ENCODE results near the gene RRAS2.
"Not testable (repeated sequence)": the region's sequence is repeated elsewhere in the genome, so short reads cannot be mapped to it uniquely, and the experiment has no call there.

RRAS2 gene

DNA sequence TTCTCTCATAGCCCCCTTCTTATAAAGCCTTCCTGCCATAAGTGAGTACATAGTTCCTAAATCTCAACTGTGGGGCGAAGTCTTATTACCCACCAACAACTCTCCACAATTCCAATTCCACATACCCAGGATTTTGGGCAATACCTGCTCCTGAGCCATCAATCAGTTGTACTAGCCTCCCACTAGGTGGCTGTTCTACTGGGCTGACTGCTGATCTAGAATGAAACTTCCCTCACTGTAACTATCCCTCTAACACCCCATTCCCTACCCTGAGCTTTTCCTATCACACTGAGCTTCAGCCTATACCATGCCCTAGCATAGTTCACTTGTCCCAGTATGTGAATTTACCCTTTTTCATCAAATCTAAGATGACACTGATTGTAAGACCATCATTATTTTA lies 52.5 kb downstream of the RRAS2 start:
- no peak for DNase-seq (ENCODE audit: low spot score)

GRCh38 chr11:14305649-14306048 lies 53.3 kb downstream of the RRAS2 start:
- no peak for DNase-seq (ENCODE audit: low spot score)

GRCh38 chr11:14304601-14305000 lies 54.4 kb downstream of the RRAS2 start:
- DNase-seq (ENCODE audit: low spot score): no peak

DNA sequence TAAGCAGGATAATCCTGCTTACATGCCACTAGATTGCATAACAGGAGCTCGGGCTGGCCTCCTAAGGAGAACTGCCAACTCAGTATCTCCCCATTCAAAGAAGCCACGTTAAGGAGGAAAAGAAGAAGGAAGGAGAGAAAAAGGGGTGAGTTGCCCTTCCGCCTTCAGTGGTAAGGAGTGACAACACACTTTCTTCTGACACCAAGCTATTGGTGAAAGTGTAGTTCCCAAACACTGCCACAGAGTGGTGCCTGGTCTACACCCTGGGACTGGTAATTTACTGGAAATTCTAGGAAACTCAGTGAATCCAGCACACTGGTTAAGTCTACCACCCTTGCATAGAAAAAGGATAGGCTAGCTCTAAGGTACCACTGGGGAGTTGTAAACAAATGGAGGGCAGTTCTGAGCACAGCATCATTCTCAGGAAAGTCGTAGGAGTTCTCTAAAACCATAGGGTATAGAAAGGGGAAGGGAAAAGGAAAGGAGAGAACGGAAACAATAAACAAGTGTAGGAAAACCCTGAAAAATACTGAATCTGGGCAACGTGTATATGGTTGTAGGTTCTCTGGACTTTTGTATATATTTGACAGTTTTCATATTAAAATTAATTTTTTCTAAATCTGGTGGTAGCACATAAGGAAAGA lies 58.2 kb downstream of the RRAS2 start:
- peak; percentile 66 for DNase-seq (ENCODE audit: low spot score)

DNA sequence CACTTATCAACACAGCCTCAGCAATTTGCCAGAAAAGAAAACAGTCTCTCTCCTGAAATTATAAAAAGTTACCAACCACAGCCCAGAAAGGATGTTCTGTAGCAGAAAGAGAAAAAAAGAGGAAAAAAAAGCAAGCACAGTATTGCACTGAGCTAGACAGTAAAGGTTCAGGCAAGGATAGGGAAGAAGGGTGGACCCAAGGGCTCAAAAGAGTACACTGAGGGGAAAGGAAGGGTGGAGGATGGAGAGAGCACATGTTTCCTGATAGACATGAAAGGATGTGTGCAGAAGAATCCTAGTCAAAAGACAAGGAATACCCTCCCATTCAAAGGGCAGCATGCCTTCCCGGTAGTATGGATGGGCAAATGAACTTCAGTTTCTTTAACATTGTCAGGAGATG lies 59.1 kb downstream of the RRAS2 start:
- DNase-seq (ENCODE audit: low spot score): no peak

DNA sequence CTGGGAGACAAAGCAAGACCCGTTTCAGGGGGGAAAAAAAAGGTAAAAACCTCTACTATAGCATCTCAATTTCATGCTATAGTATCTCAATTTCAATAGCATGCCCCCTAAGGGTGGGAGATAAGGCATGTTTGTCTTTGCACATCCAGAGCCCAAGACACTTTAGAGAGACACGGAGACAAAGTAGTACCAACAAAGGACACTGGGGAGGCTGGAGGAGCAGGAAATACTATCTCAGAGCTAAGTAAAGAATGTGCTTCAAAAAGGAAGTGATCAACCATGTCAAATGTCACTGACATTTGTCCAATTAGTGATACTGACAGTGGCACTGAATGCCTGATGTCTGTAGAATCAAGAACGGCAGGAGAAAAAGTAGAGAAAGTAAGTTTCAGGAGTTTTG lies 68.6 kb downstream of the RRAS2 start:
- DNase-seq (ENCODE audit: low spot score): no peak

- DNase-seq (ENCODE audit: low spot score): peak; percentile 90
Measured at GRCh38 chr11:14288189-14288935, 70.6 kb downstream of the RRAS2 start.

DNA sequence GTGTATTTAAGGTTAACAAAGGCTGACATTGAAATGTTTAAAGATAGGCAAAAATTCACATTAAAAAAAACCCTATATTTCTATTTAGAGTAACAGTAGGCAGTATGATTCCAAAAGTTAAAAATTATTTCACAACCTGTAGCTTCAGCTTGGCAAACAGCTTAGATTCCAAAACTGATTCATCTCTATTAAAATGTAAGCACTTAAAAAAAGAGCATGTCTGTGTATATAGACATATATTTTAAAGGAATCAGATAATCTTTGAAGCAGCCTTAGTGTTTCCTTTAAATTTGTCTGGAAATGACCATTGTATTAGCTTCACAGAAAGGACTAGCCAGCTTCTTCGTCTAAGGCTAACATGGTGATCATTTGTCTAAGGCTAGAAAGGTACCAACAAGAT lies 80.1 kb downstream of the RRAS2 start:
- DNase-seq (ENCODE audit: low spot score): not testable (repeated sequence)

DNA sequence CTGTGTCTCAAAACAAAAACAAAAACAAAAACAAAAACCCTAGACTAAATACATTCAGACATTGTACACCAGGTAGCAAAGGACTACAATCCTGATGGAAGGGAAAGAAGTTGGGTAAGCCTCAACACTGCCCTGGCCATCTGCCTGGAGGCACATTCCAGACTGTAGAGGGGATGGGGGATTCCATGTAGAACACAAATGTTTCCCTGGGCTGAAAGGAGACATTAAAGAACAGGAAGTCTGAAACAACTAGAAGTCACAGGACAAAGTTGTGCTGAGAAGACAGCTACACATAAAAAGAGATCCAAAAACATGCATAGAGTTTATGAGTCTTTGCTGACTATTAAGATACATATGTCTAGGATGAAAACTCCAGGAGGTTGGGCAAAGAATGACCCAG lies 83.9 kb downstream of the RRAS2 start:
- no peak for DNase-seq (ENCODE audit: low spot score)

DNA sequence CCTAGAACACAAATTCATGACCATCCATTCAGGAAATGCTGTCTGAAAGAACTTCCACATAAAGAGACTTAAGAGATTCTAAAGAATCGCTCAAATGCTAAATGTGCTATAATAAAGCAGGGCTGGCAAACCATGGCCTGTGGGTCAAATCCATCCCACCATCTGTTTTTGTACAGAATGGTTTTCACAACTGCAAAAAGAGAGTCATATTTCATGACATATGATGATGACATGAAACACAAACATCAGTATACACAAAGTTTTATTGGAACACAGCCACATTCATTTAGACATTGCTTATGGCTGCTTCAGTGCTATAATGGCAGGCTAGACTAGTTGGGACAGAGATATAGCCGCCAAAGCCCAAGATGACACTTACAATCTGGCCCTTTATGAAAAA lies 85.1 kb downstream of the RRAS2 start:
- no peak for DNase-seq (ENCODE audit: low spot score)

- DNase-seq (ENCODE audit: low spot score): no peak
Measured at GRCh38 chr11:14270690-14271542, 88.1 kb downstream of the RRAS2 start.

DNA sequence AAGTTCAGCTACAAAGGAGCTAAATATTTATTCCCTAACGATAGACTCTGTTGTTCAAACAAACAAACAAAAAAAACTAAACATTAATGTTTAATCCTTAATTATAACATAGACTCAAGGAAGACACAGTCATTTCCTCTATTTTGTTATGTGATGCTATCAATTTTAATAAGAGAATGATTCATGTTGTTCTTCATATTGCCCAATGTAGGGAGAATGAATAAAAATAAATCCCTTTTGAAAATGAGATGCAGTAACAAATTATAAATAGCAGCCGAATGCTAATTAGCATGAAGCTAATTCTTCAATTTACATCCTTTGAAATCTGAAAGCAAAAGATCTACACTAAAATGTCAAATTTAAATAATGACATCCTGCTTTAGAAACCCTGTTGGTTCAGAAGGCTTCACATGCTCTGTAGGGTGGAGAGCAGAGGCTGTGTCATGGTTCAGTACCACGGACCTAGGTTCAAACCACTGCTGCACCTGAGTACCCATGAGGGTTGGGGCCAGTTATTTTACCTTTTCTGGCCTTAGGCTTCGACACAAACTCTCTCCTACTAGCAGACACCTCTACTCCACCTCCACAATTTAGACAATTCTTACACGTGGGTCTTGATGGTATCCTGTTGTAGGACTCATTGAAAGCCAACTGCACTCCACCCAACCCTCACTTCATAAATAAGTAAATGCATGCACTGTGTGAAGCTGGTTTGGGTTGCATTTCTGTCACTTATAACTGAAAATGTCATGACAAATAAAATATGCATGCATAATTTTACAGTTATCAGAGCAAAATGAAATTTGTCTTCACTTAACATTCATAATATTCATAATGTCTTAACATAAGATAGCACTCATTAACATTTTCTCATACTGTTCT lies 89.0 kb downstream of the RRAS2 start:
- no peak for DNase-seq (ENCODE audit: low spot score)

- no peak for DNase-seq (ENCODE audit: low spot score)
Measured at GRCh38 chr11:14267861-14268635, 90.9 kb downstream of the RRAS2 start.

DNA sequence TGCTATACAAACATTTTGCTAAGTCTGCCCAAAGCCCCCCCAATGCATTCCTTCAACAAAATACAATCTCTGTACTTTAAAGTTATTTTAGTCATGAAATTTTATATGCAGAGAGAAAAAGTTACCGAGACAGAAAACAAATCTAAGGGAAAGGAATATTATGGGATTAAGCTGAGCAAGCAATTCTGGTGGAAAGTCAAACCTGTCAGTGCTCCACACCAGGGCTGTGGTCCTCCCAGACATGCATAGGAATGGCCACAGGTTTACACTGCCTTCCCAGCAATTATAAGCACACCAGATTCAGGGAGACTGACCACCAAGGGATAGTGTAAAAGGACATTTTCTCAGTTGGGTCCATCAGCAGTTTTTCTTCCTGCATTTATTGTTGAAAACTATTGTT lies 92.4 kb downstream of the RRAS2 start:
- DNase-seq (ENCODE audit: low spot score): no peak

DNA sequence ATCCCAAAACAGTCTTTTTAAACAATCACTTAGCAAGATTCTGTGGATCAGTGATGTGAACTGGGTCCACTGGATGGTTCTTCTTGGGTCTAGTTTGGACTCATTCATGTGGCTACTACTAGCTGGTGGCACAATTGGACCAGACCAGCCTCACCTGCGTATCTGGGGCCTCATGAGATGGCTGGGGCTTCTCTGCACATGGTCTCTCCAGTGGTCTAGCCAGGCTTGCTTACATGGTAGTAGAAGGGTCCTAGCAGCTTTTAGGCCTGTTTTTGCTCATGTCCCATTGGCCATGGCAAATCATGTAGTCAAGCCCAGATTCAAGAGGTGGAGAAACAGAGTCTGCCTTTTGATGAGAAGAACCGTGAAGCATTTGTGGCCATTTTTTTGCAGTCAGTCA lies 94.0 kb downstream of the RRAS2 start:
- DNase-seq (ENCODE audit: low spot score): no peak

DNA sequence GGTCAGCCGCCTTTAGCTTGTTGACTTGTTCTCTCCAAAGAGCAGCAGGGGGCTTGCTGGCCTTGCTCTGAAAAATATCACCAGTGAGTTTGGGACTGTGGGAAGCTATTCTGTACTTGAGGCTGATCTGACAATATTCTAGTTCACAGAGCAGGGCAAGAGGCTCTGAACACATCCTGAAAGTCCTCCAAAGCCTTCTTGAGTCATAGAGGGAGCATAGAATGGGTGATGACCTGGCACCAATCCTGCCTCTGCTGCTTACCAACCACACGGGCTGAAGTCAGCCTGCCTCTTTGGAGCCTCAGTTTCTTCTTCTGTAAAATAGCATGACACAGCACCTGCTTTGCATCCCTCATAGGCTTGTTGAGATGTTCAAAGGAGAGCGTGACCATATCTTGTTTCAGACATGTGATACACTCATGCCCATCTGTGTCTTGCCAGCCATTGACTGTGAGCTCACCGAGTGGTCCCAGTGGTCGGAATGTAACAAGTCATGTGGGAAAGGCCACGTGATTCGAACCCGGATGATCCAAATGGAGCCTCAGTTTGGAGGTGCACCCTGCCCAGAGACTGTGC lies 96.6 kb downstream of the RRAS2 start:
- no peak for DNase-seq (ENCODE audit: low spot score)

DNA sequence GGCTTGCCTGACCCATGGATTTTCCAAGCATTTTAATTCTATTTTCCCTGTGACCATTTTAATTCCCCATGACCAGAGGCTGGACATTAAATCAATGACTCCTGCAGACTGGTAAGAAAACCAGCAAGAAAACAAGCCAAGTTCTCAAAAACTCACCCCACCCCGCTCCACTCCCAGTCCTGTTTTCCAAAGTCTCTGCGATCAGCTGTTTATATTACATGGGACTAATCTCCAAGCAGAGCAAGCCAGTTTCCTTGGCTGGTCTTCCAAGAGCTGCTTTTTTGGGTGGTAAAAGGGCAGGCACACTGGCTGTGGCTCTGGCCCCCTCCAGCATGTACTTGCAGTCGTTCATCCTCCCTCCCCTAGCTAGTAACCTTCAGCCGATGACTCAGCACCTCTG lies 97.9 kb downstream of the RRAS2 start:
- no peak for DNase-seq (ENCODE audit: low spot score)

- no peak for DNase-seq (ENCODE audit: low spot score)
Measured at GRCh38 chr11:14259878-14260277, 99.1 kb downstream of the RRAS2 start.

GRCh38 chr11:14259186-14259784 lies 99.7 kb downstream of the RRAS2 start:
- DNase-seq (ENCODE audit: low spot score): no peak

DNA sequence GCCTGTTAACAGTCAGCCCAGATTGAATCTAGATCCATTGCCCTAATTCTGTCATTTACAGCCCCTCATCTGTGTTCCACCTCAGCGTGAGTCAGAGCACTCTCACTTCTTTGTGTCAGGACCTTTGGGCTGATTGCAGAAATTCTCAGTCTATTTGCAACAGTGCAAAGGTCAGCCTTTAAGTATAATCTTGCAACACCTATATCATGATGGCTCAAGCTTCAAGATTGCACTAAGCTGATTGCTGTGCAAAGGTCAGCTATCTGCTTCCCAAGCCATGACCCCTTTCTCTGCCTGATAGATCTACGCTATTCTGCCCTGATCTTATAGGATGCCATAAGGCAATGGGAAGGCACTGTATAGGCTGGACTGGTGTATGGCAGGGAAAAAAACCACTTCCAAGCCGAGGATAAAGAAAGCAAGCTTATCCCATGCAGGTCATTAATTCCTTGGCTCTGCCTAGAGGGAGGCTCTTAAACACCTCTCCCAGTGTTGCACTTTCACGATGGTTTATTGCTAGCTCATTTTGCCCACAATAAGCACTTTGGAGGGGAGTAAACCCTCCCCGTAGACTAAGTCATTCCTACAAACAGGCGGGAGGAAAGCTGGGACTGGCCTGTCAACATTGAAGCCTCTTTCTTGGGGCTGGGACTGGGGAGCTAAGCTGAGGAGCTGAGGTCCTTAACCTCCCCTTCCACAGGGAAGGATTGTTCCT lies 100.6 kb downstream of the RRAS2 start:
- DNase-seq (ENCODE audit: low spot score): peak; percentile 75

Measured in kidney tubule cell (primary cell).